Activated CD8-positive, alpha-beta T cell treated with anti-CD3 and anti-CD28 coated beads, Interleukin-2, amount 10 ng/mL, durations not matched to agents 7 days and 5 days (primary cell): ENCODE data around the gene EMC10. TPM values are rescaled to one million over a fixed set of nuclear protein-coding genes. Genes with fewer than 3 reads are reported as not detected.

Source experiments
- ATAC-seq: fragments of 150-1000 bp; cut with Tn5 transposase; one replicate; pipeline ENCODE4 v1.10.0; 2021; ENCODE audit warnings: moderate library complexity
- CTCF ChIA-PET: fragments of 350-600 bp; sonication (Branson Sonifier 250); formaldehyde crosslinking; loops from one replicate; lab custom pipeline; 2021; ENCODE audit warnings: antibody characterized with exemption; lab: Charles Lee
- POLR2A ChIA-PET: fragments of 350-600 bp; sonication (Branson Sonifier 250); formaldehyde crosslinking; loops from one replicate; lab custom pipeline; 2021; ENCODE audit warnings: antibody characterized with exemption; lab: Charles Lee
- DNase-seq: peaks from one replicate; pipeline ENCODE4 v3.0.0-alpha.2; 2020
- H3K27ac Mint-ChIP-seq: one replicate; pipeline ENCODE4 v1.8.0; 2021; ENCODE audit warnings: mild to moderate bottlenecking, mixed read lengths
- H3K27me3 Mint-ChIP-seq: one replicate; pipeline ENCODE4 v1.8.0; 2021; ENCODE audit warnings: low read depth, mixed read lengths
- H3K36me3 Mint-ChIP-seq: one replicate; pipeline ENCODE4 v1.8.0; 2021; ENCODE audit warnings: low read depth, mixed read lengths
- H3K4me1 Mint-ChIP-seq: one replicate; pipeline ENCODE4 v1.8.0; 2021; ENCODE audit warnings: low read depth, mixed read lengths
- H3K4me3 Mint-ChIP-seq: one replicate; pipeline ENCODE4 v1.8.0; 2021; ENCODE audit warnings: mild to moderate bottlenecking, mixed read lengths
- H3K9me3 Mint-ChIP-seq: one replicate; pipeline ENCODE4 v1.8.0; 2022; ENCODE audit warnings: mixed read lengths; ENCODE audit not compliant: insufficient read depth
- total RNA-seq, 2 experiments: library from RNA; stranded (reverse); gene quantifications; one replicate each; pipeline ENCODE4 v1.2.3, GENCODE V29; 2021

EMC10 gene
- total RNA-seq, 2 experiments from 2014 or later = 54.8 to 56.9 TPM

GRCh38 chr19:50513746-50514345, 37.5 kb downstream of the EMC10 start, which contains the start of gene ASPDH:
TSS of gene ASPDH (minus strand) at chr19:50513913. CDS start at chr19:50513823, 90 bp downstream.
- Mint-ChIP-seq H3K4me3 (no peak within 1 kb of the TSS), H3K36me3 (peaks cover 3% of the 10 kb centered on the region), H3K9me3 (no peaks in the 10 kb centered on the region), H3K4me1 (peaks cover 18% of the 10 kb centered on the region), H3K27ac (peak within 1 kb of the TSS; percentile 37), H3K27me3 (no peaks in the 10 kb centered on the region)
- no peak for DNase-seq
- ChIA-PET CTCF (no interaction called here), POLR2A (no interaction called here)
- ATAC-seq = no peak

- H3K36me3 Mint-ChIP-seq = no peaks in the 10 kb centered on the region
- ChIA-PET POLR2A (no interaction called here), CTCF (no interaction called here)
- H3K9me3 Mint-ChIP-seq = no peaks in the 10 kb centered on the region
- H3K27ac Mint-ChIP-seq = no peak overlapping the region
- DNase-seq (no peak), ATAC-seq (no peak)
- no peaks in the 10 kb centered on the region for H3K27me3 Mint-ChIP-seq
- peaks cover 17% of the 10 kb centered on the region for H3K4me1 Mint-ChIP-seq
- no peak overlapping the region for H3K4me3 Mint-ChIP-seq
These were observed 38.2 kb downstream of the EMC10 start for GRCh38 chr19:50514346-50515167.

- peaks cover 15% of the 10 kb centered on the region for H3K4me1 Mint-ChIP-seq
- no peaks in the 10 kb centered on the region for H3K27me3 Mint-ChIP-seq
- no peaks in the 10 kb centered on the region for H3K9me3 Mint-ChIP-seq
- ATAC-seq (no peak), DNase-seq (no peak)
- no peak overlapping the region for H3K4me3 Mint-ChIP-seq
- no peak overlapping the region for H3K27ac Mint-ChIP-seq
- ChIA-PET CTCF (interaction anchor here (1.5 kb wide), 1 partner anchor 42 kb away, joined by 6 read pairs; no protein-coding TSS in a partner anchor), POLR2A (no interaction called here)
- no peaks in the 10 kb centered on the region for H3K36me3 Mint-ChIP-seq
These were observed 38.9 kb downstream of the EMC10 start for GRCh38 chr19:50515168-50515561.

GRCh38 chr19:50516456-50516855, 40.1 kb downstream of the EMC10 start:
- CTCF ChIA-PET = interaction anchor here (1.5 kb wide), 1 partner anchor 40 kb away, joined by 6 read pairs; no protein-coding TSS in a partner anchor
- ATAC-seq (no peak), DNase-seq (no peak)
- H3K9me3 Mint-ChIP-seq = no peaks in the 10 kb centered on the region
- no peaks in the 10 kb centered on the region for H3K27me3 Mint-ChIP-seq
- no peak overlapping the region for H3K27ac Mint-ChIP-seq
- no peak overlapping the region for H3K4me3 Mint-ChIP-seq
- peaks cover 5% of the 10 kb centered on the region for H3K4me1 Mint-ChIP-seq
- POLR2A ChIA-PET = no interaction called here
- no peaks in the 10 kb centered on the region for H3K36me3 Mint-ChIP-seq

GRCh38 chr19:50516964-50517703, 40.8 kb downstream of the EMC10 start:
- H3K36me3 Mint-ChIP-seq = no peaks in the 10 kb centered on the region
- no peak overlapping the region for H3K27ac Mint-ChIP-seq
- no peak for ATAC-seq
- ChIA-PET CTCF (interaction anchor here (1.5 kb wide), 1 partner anchor 40 kb away, joined by 6 read pairs; no protein-coding TSS in a partner anchor), POLR2A (no interaction called here)
- H3K4me3 Mint-ChIP-seq = no peak overlapping the region
- peaks cover 2% of the 10 kb centered on the region for H3K4me1 Mint-ChIP-seq
- no peaks in the 10 kb centered on the region for H3K9me3 Mint-ChIP-seq
- no peak for DNase-seq
- no peaks in the 10 kb centered on the region for H3K27me3 Mint-ChIP-seq

GRCh38 chr19:50517704-50518075, 41.4 kb downstream of the EMC10 start:
- POLR2A ChIA-PET = no interaction called here
- CTCF ChIA-PET = no interaction called here
- H3K27ac Mint-ChIP-seq = no peak overlapping the region

GRCh38 chr19:50518091-50519005, 42.0 kb downstream of the EMC10 start:
- DNase-seq (no peak), ATAC-seq (no peak)
- Mint-ChIP-seq H3K4me3 (no peak overlapping the region), H3K27ac (no peak overlapping the region), H3K36me3 (no peaks in the 10 kb centered on the region), H3K27me3 (no peaks in the 10 kb centered on the region), H3K4me1 (peaks cover 2% of the 10 kb centered on the region), H3K9me3 (no peaks in the 10 kb centered on the region)
- ChIA-PET CTCF (no interaction called here), POLR2A (interaction anchor here (0.7 kb wide), 1 partner anchor 11 kb away, joined by 4 read pairs; no protein-coding TSS in a partner anchor)

More at GRCh38 chr19:50517704-50518075, 41.4 kb downstream of the EMC10 start:
- no peak overlapping the region for H3K4me3 Mint-ChIP-seq
- H3K27me3 Mint-ChIP-seq = no peaks in the 10 kb centered on the region
- no peaks in the 10 kb centered on the region for H3K9me3 Mint-ChIP-seq
- no peaks in the 10 kb centered on the region for H3K36me3 Mint-ChIP-seq
- DNase-seq (no peak), ATAC-seq (no peak)
- peaks cover 2% of the 10 kb centered on the region for H3K4me1 Mint-ChIP-seq

GRCh38 chr19:50519006-50519575, 42.8 kb downstream of the EMC10 start:
- DNase-seq (no peak), ATAC-seq (no peak)
- Mint-ChIP-seq H3K4me3 (no peak overlapping the region), H3K9me3 (no peaks in the 10 kb centered on the region), H3K27me3 (no peaks in the 10 kb centered on the region), H3K4me1 (peaks cover 2% of the 10 kb centered on the region), H3K27ac (no peak overlapping the region), H3K36me3 (no peaks in the 10 kb centered on the region)
- ChIA-PET CTCF (no interaction called here), POLR2A (interaction anchor here (0.7 to 1.4 kb wide), 2 partner anchors 8 to 10 kb away, joined by 3 to 4 read pairs; partner anchors contain the start of gene JOSD2)

- ChIA-PET CTCF (no interaction called here), POLR2A (no interaction called here)
- no peak overlapping the region for H3K4me3 Mint-ChIP-seq
- H3K36me3 Mint-ChIP-seq = no peaks in the 10 kb centered on the region
- ATAC-seq (no peak), DNase-seq (no peak)
- H3K9me3 Mint-ChIP-seq = no peaks in the 10 kb centered on the region
- H3K27ac Mint-ChIP-seq = no peak overlapping the region
- H3K4me1 Mint-ChIP-seq = no peaks in the 10 kb centered on the region
- no peaks in the 10 kb centered on the region for H3K27me3 Mint-ChIP-seq
These were observed 44.6 kb downstream of the EMC10 start for GRCh38 chr19:50520822-50521465.

- Mint-ChIP-seq H3K9me3 (no peaks in the 10 kb centered on the region), H3K27ac (no peak overlapping the region), H3K4me3 (no peak overlapping the region), H3K27me3 (no peaks in the 10 kb centered on the region), H3K36me3 (no peaks in the 10 kb centered on the region), H3K4me1 (no peaks in the 10 kb centered on the region)
- CTCF ChIA-PET = no interaction called here
- DNase-seq (no peak), ATAC-seq (no peak)
- POLR2A ChIA-PET = no interaction called here
These were observed 46.6 kb downstream of the EMC10 start for GRCh38 chr19:50522881-50523280.
